Activated CD8-positive, alpha-beta memory T cell treated with anti-CD3 and anti-CD28 coated beads for 36 hours (primary cell): ENCODE results near the gene ZCCHC4. TPM values are rescaled to one million over a fixed set of nuclear protein-coding genes. Genes with fewer than 3 reads are reported as not detected.
"Not testable (repeated sequence)": the region's sequence is repeated elsewhere in the genome, so short reads cannot be mapped to it uniquely, and the experiment has no call there.

Source experiments
- CTCF ChIA-PET: fragments of 350-600 bp; sonication (Branson Sonifier 250); formaldehyde crosslinking; loops from one replicate; lab custom pipeline; 2021; ENCODE audit warnings: antibody characterized with exemption; lab: Charles Lee
- POLR2A ChIA-PET: fragments of 350-600 bp; sonication (Branson Sonifier 250); formaldehyde crosslinking; loops from one replicate; lab custom pipeline; 2021; ENCODE audit warnings: antibody characterized with exemption; lab: Charles Lee
- total RNA-seq, 2 experiments: library from RNA; stranded (reverse); gene quantifications; one replicate each; pipeline ENCODE4 v1.2.3, GENCODE V29; 2021

The ZCCHC4 gene
- total RNA-seq, 2 experiments from 2014 or later: 15.3 to 15.9 TPM

- ChIA-PET POLR2A (interaction anchor here (1.1 to 1.8 kb wide), 4 partner anchors 8 to 153 kb away, joined by 4 to 16 read pairs (median 8); partner anchors contain the start of genes PI4K2B and SEPSECS), CTCF (interaction anchor here (0.6 to 3.5 kb wide), 11 partner anchors 10 to 718 kb away, joined by 3 to 22 read pairs (median 6); partner anchors contain the start of genes ANAPC4 and PI4K2B)
Measured at GRCh38 chr4:25313201-25313895, 774 bp downstream of the ZCCHC4 start.

GRCh38 chr4:25320336-25320735 is 7.8 kb downstream of the ZCCHC4 start:
- ChIA-PET POLR2A (interaction anchor here (1.5 kb wide), 1 partner anchor 8 kb away, joined by 6 read pairs; the partner anchor contains the start of gene ZCCHC4), CTCF (interaction anchor here (0.9 to 2.2 kb wide), 3 partner anchors 8 to 87 kb away, joined by 3 to 11 read pairs (median 6); partner anchors contain the start of gene ZCCHC4)

GRCh38 chr4:25320773-25321172 is 8.2 kb downstream of the ZCCHC4 start:
- CTCF ChIA-PET: interaction anchor here (0.9 to 2.2 kb wide), 3 partner anchors 8 to 87 kb away, joined by 3 to 11 read pairs (median 6); partner anchors contain the start of gene ZCCHC4

GRCh38 chr4:25321703-25322102 is 9.1 kb downstream of the ZCCHC4 start:
- ChIA-PET POLR2A (interaction anchor here (1.5 kb wide), 1 partner anchor 9 kb away, joined by 6 read pairs; the partner anchor contains the start of gene ZCCHC4), CTCF (interaction anchor here (0.9 to 2.2 kb wide), 3 partner anchors 8 to 10 kb away, joined by 3 to 11 read pairs (median 6); partner anchors contain the start of gene ZCCHC4)

More at GRCh38 chr4:25320773-25321172, 8.2 kb downstream of the ZCCHC4 start:
- POLR2A ChIA-PET: interaction anchor here (1.5 kb wide), 1 partner anchor 8 kb away, joined by 6 read pairs; the partner anchor contains the start of gene ZCCHC4

- CTCF ChIA-PET: interaction anchor here (5.1 kb wide), 1 partner anchor 16 kb away, joined by 22 read pairs; the partner anchor contains the start of gene ZCCHC4
Measured at GRCh38 chr4:25328463-25328862, 15.9 kb downstream of the ZCCHC4 start.

GRCh38 chr4:25330335-25330734 is 17.8 kb downstream of the ZCCHC4 start:
- POLR2A ChIA-PET: interaction anchor here (0.6 kb wide), 1 partner anchor 18 kb away, joined by 4 read pairs; the partner anchor contains the start of gene ZCCHC4
- CTCF ChIA-PET: interaction anchor here (0.9 to 5.1 kb wide), 2 partner anchors 9 to 17 kb away, joined by 3 to 22 read pairs; partner anchors contain the start of gene ZCCHC4

More at GRCh38 chr4:25328463-25328862, 15.9 kb downstream of the ZCCHC4 start:
- POLR2A ChIA-PET: not testable (repeated sequence)

- ChIA-PET POLR2A (interaction anchor here (0.6 to 0.8 kb wide), 2 partner anchors 19 kb away, joined by 4 read pairs; partner anchors contain the start of gene ZCCHC4), CTCF (interaction anchor here (0.7 to 5.1 kb wide), 3 partner anchors 10 to 79 kb away, joined by 3 to 22 read pairs (median 6); partner anchors contain the start of gene ZCCHC4)
Measured at GRCh38 chr4:25330905-25331808, 18.6 kb downstream of the ZCCHC4 start.

- ChIA-PET POLR2A (no interaction called here), CTCF (no interaction called here)
Measured at GRCh38 chr4:25343671-25344070, 31.1 kb downstream of the ZCCHC4 start.

GRCh38 chr4:25345744-25346143 is 33.2 kb downstream of the ZCCHC4 start:
- POLR2A ChIA-PET: no interaction called here
- CTCF ChIA-PET: no interaction called here

- CTCF ChIA-PET: no interaction called here
- POLR2A ChIA-PET: no interaction called here
Measured at GRCh38 chr4:25346913-25347312, 34.3 kb downstream of the ZCCHC4 start.

GRCh38 chr4:25347473-25347872 is 34.9 kb downstream of the ZCCHC4 start:
- ChIA-PET CTCF (no interaction called here), POLR2A (no interaction called here)

GRCh38 chr4:25347971-25348370 is 35.4 kb downstream of the ZCCHC4 start:
- POLR2A ChIA-PET: no interaction called here

GRCh38 chr4:25350561-25350960 is 38.0 kb downstream of the ZCCHC4 start:
- CTCF ChIA-PET: interaction anchor here (0.7 kb wide), 1 partner anchor 40 kb away, joined by 6 read pairs; no protein-coding TSS in a partner anchor
- POLR2A ChIA-PET: no interaction called here

More at GRCh38 chr4:25347971-25348370, 35.4 kb downstream of the ZCCHC4 start:
- CTCF ChIA-PET: no interaction called here

- ChIA-PET POLR2A (no interaction called here), CTCF (interaction anchor here (1.0 kb wide), 1 partner anchor 39 kb away, joined by 3 read pairs; the partner anchor contains the start of gene ZCCHC4)
Measured at GRCh38 chr4:25351777-25352416, 39.3 kb downstream of the ZCCHC4 start.

GRCh38 chr4:25356068-25356467 is 43.5 kb downstream of the ZCCHC4 start:
- ChIA-PET CTCF (interaction anchor here (0.9 to 1.3 kb wide), 2 partner anchors 20 to 43 kb away, joined by 3 to 6 read pairs; partner anchors contain the start of gene ZCCHC4), POLR2A (no interaction called here)

GRCh38 chr4:25358515-25359275 is 46.1 kb downstream of the ZCCHC4 start:
- POLR2A ChIA-PET: no interaction called here
- CTCF ChIA-PET: no interaction called here

- ChIA-PET CTCF (no interaction called here), POLR2A (no interaction called here)
Measured at GRCh38 chr4:25361253-25361652, 48.7 kb downstream of the ZCCHC4 start.
